Measurements from ENCODE around the gene ADAD2.

DNA sequence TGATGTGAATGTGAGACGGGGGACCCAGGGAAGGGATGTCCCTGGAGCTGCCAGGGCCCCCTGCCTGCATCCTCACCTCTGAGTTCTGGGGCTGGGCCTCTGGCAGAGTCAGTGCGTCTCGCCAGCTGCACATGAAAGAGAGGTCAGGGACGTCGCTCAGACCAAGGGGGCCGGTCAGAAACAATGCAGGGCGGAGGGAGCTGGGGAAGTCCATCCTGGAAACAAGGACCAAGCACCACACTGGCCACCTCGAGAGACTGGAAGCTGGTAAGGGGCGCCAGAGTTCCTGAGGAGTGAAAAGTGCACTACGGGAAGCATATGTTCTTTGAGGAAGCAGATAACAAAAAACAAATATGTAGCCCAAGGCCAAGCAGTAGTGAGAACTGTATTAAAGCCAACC, 6.2 kb upstream of the ADAD2 start:
- TF ChIP-seq, protein P1, sequence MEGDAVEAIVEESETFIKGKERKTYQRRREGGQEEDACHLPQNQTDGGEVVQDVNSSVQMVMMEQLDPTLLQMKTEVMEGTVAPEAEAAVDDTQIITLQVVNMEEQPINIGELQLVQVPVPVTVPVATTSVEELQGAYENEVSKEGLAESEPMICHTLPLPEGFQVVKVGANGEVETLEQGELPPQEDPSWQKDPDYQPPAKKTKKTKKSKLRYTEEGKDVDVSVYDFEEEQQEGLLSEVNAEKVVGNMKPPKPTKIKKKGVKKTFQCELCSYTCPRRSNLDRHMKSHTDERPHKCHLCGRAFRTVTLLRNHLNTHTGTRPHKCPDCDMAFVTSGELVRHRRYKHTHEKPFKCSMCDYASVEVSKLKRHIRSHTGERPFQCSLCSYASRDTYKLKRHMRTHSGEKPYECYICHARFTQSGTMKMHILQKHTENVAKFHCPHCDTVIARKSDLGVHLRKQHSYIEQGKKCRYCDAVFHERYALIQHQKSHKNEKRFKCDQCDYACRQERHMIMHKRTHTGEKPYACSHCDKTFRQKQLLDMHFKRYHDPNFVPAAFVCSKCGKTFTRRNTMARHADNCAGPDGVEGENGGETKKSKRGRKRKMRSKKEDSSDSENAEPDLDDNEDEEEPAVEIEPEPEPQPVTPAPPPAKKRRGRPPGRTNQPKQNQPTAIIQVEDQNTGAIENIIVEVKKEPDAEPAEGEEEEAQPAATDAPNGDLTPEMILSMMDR (IDR thresholded peaks at IDR 0.05), result no peak
- no peak for TF ChIP-seq POLR2AphosphoS5 (IDR thresholded peaks at IDR 0.05)
